Fibroblast of pulmonary artery (primary cell): ENCODE results near the gene ATP9A.

Source experiments
- DNase-seq: peaks from one replicate; pipeline ENCODE4 v3.0.0-alpha.2; 2010; ENCODE audit warnings: low read depth
- H3K4me3 ChIP-seq: replicated peaks from 2 replicates; pipeline ENCODE4 v1.5.1; 2011; ENCODE audit warnings: low read depth, mild to moderate bottlenecking, control low read depth, low read length, moderate library complexity
- CTCF ChIP-seq: IDR thresholded peaks from 2 replicates; pipeline ENCODE4 v1.5.1; 2011; ENCODE audit warnings: mild to moderate bottlenecking, control low read depth, low read length, inconsistent platforms; ENCODE audit errors: missing control alignments

Gene ATP9A

GRCh38 chr20:51608061-51608460 is 160.1 kb downstream of the ATP9A start:
- TF ChIP-seq CTCF: no peak
- no peak overlapping the region for H3K4me3 ChIP-seq
- no peak for DNase-seq

GRCh38 chr20:51607170-51607569 is 161.0 kb downstream of the ATP9A start:
- DNase-seq: no peak
- no peak overlapping the region for H3K4me3 ChIP-seq
- TF ChIP-seq CTCF: no peak

GRCh38 chr20:51604851-51605250 is 163.3 kb downstream of the ATP9A start:
- no peak overlapping the region for H3K4me3 ChIP-seq
- DNase-seq: no peak
- TF ChIP-seq CTCF: no peak

- no peak for DNase-seq
- no peak overlapping the region for H3K4me3 ChIP-seq
- no peak for TF ChIP-seq CTCF
These were observed 166.1 kb downstream of the ATP9A start for GRCh38 chr20:51602131-51602530.

GRCh38 chr20:51600950-51601349 is 167.2 kb downstream of the ATP9A start:
- DNase-seq: no peak
- TF ChIP-seq CTCF: no peak
- no peak overlapping the region for H3K4me3 ChIP-seq

- H3K4me3 ChIP-seq: no peak overlapping the region
- peak; percentile 7 for DNase-seq
- TF ChIP-seq CTCF: no peak
These were observed 168.2 kb downstream of the ATP9A start for GRCh38 chr20:51600016-51600420.

GRCh38 chr20:51598556-51598955 is 169.6 kb downstream of the ATP9A start:
- H3K4me3 ChIP-seq: no peak overlapping the region
- TF ChIP-seq CTCF: no peak
- no peak for DNase-seq
